DOHH2 (cell line): Measurements from ENCODE around the gene HNRNPU.
"Not testable (repeated sequence)": the region's sequence is repeated elsewhere in the genome, so short reads cannot be mapped to it uniquely, and the experiment has no call there.

Source experiments
- H3F3A ChIP-seq: fragments of 200-600 bp; sonication (generic), shearing (Covaris generic); 2 replicates; pipeline ENCODE4 v1.6.0; 2016; ENCODE audit warnings: antibody characterized with exemption, mild to moderate bottlenecking; ENCODE audit not compliant: control insufficient read depth, insufficient read depth
- H3K27ac ChIP-seq: fragments of 200-600 bp; sonication (generic); 2 replicates; pipeline ENCODE4 v1.5.1; 2014; ENCODE audit warnings: low read depth, mild to moderate bottlenecking, low read length, moderate library complexity
- H3K27me3 ChIP-seq: fragments of 200-600 bp; sonication (generic); 2 replicates; pipeline ENCODE4 v1.6.1; 2014; ENCODE audit warnings: mild to moderate bottlenecking, low read length, mixed read lengths; ENCODE audit not compliant: control insufficient read depth
- H3K36me3 ChIP-seq: fragments of 200-600 bp; sonication (generic); 2 replicates; pipeline ENCODE4 v1.6.1; 2014; ENCODE audit warnings: mild to moderate bottlenecking, low read length, moderate library complexity, mixed read lengths; ENCODE audit not compliant: control insufficient read depth
- H3K4me1 ChIP-seq: fragments of 200-600 bp; sonication (generic); 2 replicates; pipeline ENCODE4 v1.6.1; 2014; ENCODE audit warnings: mild to moderate bottlenecking, low read length, mixed read lengths; ENCODE audit not compliant: control insufficient read depth
- H3K4me2 ChIP-seq: fragments of 200-600 bp; sonication (generic); 2 replicates; pipeline ENCODE4 v1.6.0; 2014; ENCODE audit warnings: mild to moderate bottlenecking, low read length, moderate library complexity
- H3K4me3 ChIP-seq: fragments of 200-600 bp; sonication (generic); 2 replicates; pipeline ENCODE4 v1.5.1; 2014; ENCODE audit warnings: mild to moderate bottlenecking, low read length, mixed read lengths
- H3K79me2 ChIP-seq: fragments of 200-600 bp; sonication (generic); 2 replicates; pipeline ENCODE4 v1.6.1; 2014; ENCODE audit warnings: mild to moderate bottlenecking, low read length, mixed read lengths; ENCODE audit not compliant: control insufficient read depth
- H3K9me2 ChIP-seq: fragments of 200-600 bp; sonication (generic); replicated peaks from 2 replicates; pipeline ENCODE4 v1.6.1; 2014; ENCODE audit warnings: mild to moderate bottlenecking, low read length, mixed read lengths; ENCODE audit not compliant: control insufficient read depth
- H3K9me3 ChIP-seq: fragments of 200-600 bp; sonication (generic); 2 replicates; pipeline ENCODE4 v1.6.1; 2014; ENCODE audit warnings: antibody characterized with exemption, low read length, mixed read lengths; ENCODE audit not compliant: control insufficient read depth, insufficient read depth
- H4K20me1 ChIP-seq: fragments of 200-600 bp; sonication (generic); 2 replicates; pipeline ENCODE4 v1.6.0; 2014; ENCODE audit warnings: low read depth, mild to moderate bottlenecking, antibody characterized with exemption, low read length, moderate library complexity; ENCODE audit not compliant: control insufficient read depth, insufficient read depth
- CTCF ChIP-seq: fragments of 200-600 bp; sonication (generic); IDR thresholded peaks from one replicate; pipeline ENCODE4 v1.5.1; 2014; ENCODE audit warnings: antibody characterized with exemption, mild to moderate bottlenecking, low read depth, low read length; ENCODE audit not compliant: poor library complexity, severe bottlenecking
- EZH2phosphoT487 ChIP-seq: fragments of 200-600 bp; sonication (generic); IDR thresholded peaks from 2 replicates; pipeline ENCODE4 v1.6.1; 2017; ENCODE audit warnings: borderline replicate concordance, mild to moderate bottlenecking, antibody characterized with exemption, low read length, moderate library complexity, mixed read lengths

Gene HNRNPU

GRCh38 chr1:244834543-244835275 is 29.6 kb downstream of the HNRNPU start:
- peaks cover 43% of the 10 kb centered on the region for H3F3A ChIP-seq
- peaks cover 60% of the 10 kb centered on the region for H3K4me1 ChIP-seq

GRCh38 chr1:244833734-244834542 is 30.4 kb downstream of the HNRNPU start:
- Histone ChIP-seq H4K20me1 (no peaks in the 10 kb centered on the region), H3K4me3 (peak overlapping the region; percentile 79), H3K27me3 (no peaks in the 10 kb centered on the region), H3K79me2 (peaks cover 38% of the 10 kb centered on the region), H3K9me2 (no peaks in the 10 kb centered on the region), H3K36me3 (peaks cover 32% of the 10 kb centered on the region), H3K4me1 (peaks cover 52% of the 10 kb centered on the region), H3K9me3 (no peaks in the 10 kb centered on the region), H3K4me2 (peak overlapping the region; percentile 91), H3F3A (peaks cover 36% of the 10 kb centered on the region), H3K27ac (peak overlapping the region; percentile 93)
- TF ChIP-seq EZH2phosphoT487 = no peak
- TF ChIP-seq CTCF = peak; percentile 35

More at GRCh38 chr1:244834543-244835275, 29.6 kb downstream of the HNRNPU start:
- H3K9me2 ChIP-seq = no peaks in the 10 kb centered on the region
- H3K36me3 ChIP-seq = peaks cover 39% of the 10 kb centered on the region
- no peaks in the 10 kb centered on the region for H3K27me3 ChIP-seq
- H3K9me3 ChIP-seq = no peaks in the 10 kb centered on the region
- peak overlapping the region; percentile 91 for H3K4me2 ChIP-seq
- no peaks in the 10 kb centered on the region; the same call in 1 of the 2 replicates for H4K20me1 ChIP-seq
- H3K79me2 ChIP-seq = peaks cover 45% of the 10 kb centered on the region
- H3K27ac ChIP-seq = peak overlapping the region; percentile 93
- H3K4me3 ChIP-seq = peak overlapping the region; percentile 79
- TF ChIP-seq EZH2phosphoT487 (no peak), CTCF (no peak)

- Histone ChIP-seq H3K4me2 (peak overlapping the region; percentile 91), H3K79me2 (peaks cover 31% of the 10 kb centered on the region), H3K36me3 (peaks cover 27% of the 10 kb centered on the region), H3K4me1 (peaks cover 46% of the 10 kb centered on the region), H3F3A (peaks cover 33% of the 10 kb centered on the region), H3K4me3 (peak overlapping the region; percentile 79), H3K27ac (peak overlapping the region; percentile 93)
- not testable (repeated sequence) for H3K27me3 ChIP-seq, H3K9me3 ChIP-seq, H3K9me2 ChIP-seq, H4K20me1 ChIP-seq
Measured at GRCh38 chr1:244833260-244833659, 31.1 kb downstream of the HNRNPU start.
